ENCODE results near the gene DDHD1.

DNA sequence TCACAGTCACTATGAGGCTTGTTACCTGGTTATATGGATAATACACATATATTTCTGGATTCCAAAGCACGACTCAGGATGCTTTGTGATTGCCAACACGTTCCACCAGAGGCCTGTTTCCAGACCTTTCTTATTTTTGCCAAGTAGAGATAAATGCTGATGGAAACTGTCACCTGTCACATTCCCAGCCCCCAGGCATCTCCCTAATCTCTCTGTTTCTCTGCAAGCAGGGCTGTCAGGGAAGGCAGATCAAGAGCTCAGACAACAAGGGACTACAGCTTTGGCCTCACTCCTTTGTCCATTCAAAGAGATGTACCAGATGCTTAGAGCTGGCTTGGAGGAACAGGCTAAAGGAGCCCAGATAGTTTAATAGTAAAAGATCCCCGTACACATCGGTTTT lies 21.8 kb upstream of the DDHD1 start:
- TF ChIP-seq, protein P1, sequence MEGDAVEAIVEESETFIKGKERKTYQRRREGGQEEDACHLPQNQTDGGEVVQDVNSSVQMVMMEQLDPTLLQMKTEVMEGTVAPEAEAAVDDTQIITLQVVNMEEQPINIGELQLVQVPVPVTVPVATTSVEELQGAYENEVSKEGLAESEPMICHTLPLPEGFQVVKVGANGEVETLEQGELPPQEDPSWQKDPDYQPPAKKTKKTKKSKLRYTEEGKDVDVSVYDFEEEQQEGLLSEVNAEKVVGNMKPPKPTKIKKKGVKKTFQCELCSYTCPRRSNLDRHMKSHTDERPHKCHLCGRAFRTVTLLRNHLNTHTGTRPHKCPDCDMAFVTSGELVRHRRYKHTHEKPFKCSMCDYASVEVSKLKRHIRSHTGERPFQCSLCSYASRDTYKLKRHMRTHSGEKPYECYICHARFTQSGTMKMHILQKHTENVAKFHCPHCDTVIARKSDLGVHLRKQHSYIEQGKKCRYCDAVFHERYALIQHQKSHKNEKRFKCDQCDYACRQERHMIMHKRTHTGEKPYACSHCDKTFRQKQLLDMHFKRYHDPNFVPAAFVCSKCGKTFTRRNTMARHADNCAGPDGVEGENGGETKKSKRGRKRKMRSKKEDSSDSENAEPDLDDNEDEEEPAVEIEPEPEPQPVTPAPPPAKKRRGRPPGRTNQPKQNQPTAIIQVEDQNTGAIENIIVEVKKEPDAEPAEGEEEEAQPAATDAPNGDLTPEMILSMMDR (IDR thresholded peaks at IDR 0.05 in 8 of 11, conservative IDR thresholded peaks at IDR 0.05 in 3 of 11): no peak
- TF ChIP-seq POLR2A (IDR thresholded peaks at IDR 0.05): no peak
